Activated CD4-positive, alpha-beta T cell treated with anti-CD3 and anti-CD28 coated beads for 48 hours (primary cell): ENCODE data around the gene MYCBP.
A peak's percentile ranks its signal among the peaks of the same experiment; 100 is the strongest.

Source experiments
- DNase-seq: peaks from one replicate; pipeline ENCODE4 v3.0.0-alpha.2; 2020

The MYCBP gene

GRCh38 chr1:38819040-38819439 is 54.1 kb downstream of the MYCBP start:
- no peak for DNase-seq

- peak; percentile 62 for DNase-seq
Observed at GRCh38 chr1:38818175-38818976, 54.8 kb downstream of the MYCBP start.

GRCh38 chr1:38817267-38818174 is 55.6 kb downstream of the MYCBP start:
- DNase-seq = no peak

GRCh38 chr1:38815903-38816627 is 57.1 kb downstream of the MYCBP start:
- peak; percentile 38 for DNase-seq

GRCh38 chr1:38814984-38815464 is 58.1 kb downstream of the MYCBP start:
- DNase-seq = no peak

- DNase-seq = no peak
Observed at GRCh38 chr1:38814444-38814983, 58.6 kb downstream of the MYCBP start.

GRCh38 chr1:38812981-38813380 is 60.2 kb downstream of the MYCBP start:
- no peak for DNase-seq
